ENCODE data around the gene PPP1R7. TPM values are rescaled to one million over a fixed set of nuclear protein-coding genes. Genes with fewer than 3 reads are reported as not detected.

The PPP1R7 gene
- total and polyA plus RNA-seq, 9 of the 15 experiments (the other 6 are each of a cell fraction or from before 2014, with no cell fraction given) = 37.5 to 75.0 (median 50.5) TPM

- TF ChIP-seq, protein P1, sequence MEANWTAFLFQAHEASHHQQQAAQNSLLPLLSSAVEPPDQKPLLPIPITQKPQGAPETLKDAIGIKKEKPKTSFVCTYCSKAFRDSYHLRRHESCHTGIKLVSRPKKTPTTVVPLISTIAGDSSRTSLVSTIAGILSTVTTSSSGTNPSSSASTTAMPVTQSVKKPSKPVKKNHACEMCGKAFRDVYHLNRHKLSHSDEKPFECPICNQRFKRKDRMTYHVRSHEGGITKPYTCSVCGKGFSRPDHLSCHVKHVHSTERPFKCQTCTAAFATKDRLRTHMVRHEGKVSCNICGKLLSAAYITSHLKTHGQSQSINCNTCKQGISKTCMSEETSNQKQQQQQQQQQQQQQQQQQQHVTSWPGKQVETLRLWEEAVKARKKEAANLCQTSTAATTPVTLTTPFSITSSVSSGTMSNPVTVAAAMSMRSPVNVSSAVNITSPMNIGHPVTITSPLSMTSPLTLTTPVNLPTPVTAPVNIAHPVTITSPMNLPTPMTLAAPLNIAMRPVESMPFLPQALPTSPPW (CRISPR knock-in tag; IDR thresholded peaks at IDR 0.05) = peak; percentile 87
- TF ChIP-seq, protein P2, sequence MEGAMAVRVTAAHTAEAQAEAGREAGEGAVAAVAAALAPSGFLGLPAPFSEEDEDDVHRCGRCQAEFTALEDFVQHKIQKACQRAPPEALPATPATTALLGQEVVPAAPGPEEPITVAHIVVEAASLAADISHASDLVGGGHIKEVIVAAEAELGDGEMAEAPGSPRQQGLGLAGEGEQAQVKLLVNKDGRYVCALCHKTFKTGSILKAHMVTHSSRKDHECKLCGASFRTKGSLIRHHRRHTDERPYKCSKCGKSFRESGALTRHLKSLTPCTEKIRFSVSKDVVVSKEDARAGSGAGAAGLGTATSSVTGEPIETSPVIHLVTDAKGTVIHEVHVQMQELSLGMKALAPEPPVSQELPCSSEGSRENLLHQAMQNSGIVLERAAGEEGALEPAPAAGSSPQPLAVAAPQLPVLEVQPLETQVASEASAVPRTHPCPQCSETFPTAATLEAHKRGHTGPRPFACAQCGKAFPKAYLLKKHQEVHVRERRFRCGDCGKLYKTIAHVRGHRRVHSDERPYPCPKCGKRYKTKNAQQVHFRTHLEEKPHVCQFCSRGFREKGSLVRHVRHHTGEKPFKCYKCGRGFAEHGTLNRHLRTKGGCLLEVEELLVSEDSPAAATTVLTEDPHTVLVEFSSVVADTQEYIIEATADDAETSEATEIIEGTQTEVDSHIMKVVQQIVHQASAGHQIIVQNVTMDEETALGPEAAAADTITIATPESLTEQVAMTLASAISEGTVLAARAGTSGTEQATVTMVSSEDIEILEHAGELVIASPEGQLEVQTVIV (CRISPR knock-in tag; IDR thresholded peaks at IDR 0.05; ENCODE audit: borderline replicate concordance) = no peak
- TF ChIP-seq BHLHE40 (IDR thresholded peaks at IDR 0.05; ENCODE audit: low read length) (peak; percentile 60; the same call in 1 of the 2 replicates), ZNF740 (CRISPR knock-in tag; IDR thresholded peaks at IDR 0.05) (peak; percentile 80), ZNF740 (tag; IDR thresholded peaks at IDR 0.05) (peak in 1 of 2 experiments; percentile 31; a peak in 1 of 4 replicates), L3MBTL2 (IDR thresholded peaks at IDR 0.05) (peak; percentile 23), TAF1 (IDR thresholded peaks at IDR 0.05; ENCODE audit: control insufficient read depth, extremely low read depth, insufficient read depth, low read length, severe bottlenecking) (peak; percentile 31), ZBED1 (IDR thresholded peaks at IDR 0.05) (no peak), MNT (conservative IDR thresholded peaks at IDR 0.05) (0 out of 4 replicates have a peak, but pooled peaks of 1 of the 2 experiments have one; percentile 28), PRPF4 (IDR thresholded peaks at IDR 0.05; ENCODE audit: insufficient read depth, low read depth, low read length, poor library complexity, severe bottlenecking) (no peak), ZNF589 (CRISPR knock-in tag; IDR thresholded peaks at IDR 0.05; ENCODE audit: low read depth) (peak; percentile 50; the same call in 1 of the 2 replicates), ZNF644 (tag; IDR thresholded peaks at IDR 0.05; ENCODE audit: low read depth) (peak; percentile 77; the same call in 1 of the 2 replicates), POLR2G (IDR thresholded peaks at IDR 0.05; ENCODE audit: low read depth, low read length) (peak; percentile 76)
- TF ChIP-seq, protein P3, sequence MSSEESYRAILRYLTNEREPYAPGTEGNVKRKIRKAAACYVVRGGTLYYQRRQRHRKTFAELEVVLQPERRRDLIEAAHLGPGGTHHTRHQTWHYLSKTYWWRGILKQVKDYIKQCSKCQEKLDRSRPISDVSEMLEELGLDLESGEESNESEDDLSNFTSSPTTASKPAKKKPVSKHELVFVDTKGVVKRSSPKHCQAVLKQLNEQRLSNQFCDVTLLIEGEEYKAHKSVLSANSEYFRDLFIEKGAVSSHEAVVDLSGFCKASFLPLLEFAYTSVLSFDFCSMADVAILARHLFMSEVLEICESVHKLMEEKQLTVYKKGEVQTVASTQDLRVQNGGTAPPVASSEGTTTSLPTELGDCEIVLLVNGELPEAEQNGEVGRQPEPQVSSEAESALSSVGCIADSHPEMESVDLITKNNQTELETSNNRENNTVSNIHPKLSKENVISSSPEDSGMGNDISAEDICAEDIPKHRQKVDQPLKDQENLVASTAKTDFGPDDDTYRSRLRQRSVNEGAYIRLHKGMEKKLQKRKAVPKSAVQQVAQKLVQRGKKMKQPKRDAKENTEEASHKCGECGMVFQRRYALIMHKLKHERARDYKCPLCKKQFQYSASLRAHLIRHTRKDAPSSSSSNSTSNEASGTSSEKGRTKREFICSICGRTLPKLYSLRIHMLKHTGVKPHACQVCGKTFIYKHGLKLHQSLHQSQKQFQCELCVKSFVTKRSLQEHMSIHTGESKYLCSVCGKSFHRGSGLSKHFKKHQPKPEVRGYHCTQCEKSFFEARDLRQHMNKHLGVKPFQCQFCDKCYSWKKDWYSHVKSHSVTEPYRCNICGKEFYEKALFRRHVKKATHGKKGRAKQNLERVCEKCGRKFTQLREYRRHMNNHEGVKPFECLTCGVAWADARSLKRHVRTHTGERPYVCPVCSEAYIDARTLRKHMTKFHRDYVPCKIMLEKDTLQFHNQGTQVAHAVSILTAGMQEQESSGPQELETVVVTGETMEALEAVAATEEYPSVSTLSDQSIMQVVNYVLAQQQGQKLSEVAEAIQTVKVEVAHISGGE (CRISPR knock-in tag; IDR thresholded peaks at IDR 0.05) = peak in 1 of 3 experiments; percentile 77; a peak in 2 of 6 replicates
Observed at GRCh38 chr2:241218131-241219029, 68.1 kb downstream of the PPP1R7 start (continued).

All from K562 (cell line).